PC-3 (cell line): ENCODE measurements around the gene TAC4.

ENCODE experiments used
- CTCF ChIP-seq: fragments of 300-600 bp; sonication (generic); conservative IDR thresholded peaks from 2 replicates; pipeline ENCODE4 v1.5.1; 2017; ENCODE audit warnings: antibody characterized with exemption, low read depth, mild to moderate bottlenecking, low read length
- EZH2phosphoT487 ChIP-seq: fragments of 300-600 bp; sonication (generic); IDR thresholded peaks from 2 replicates; pipeline ENCODE4 v1.6.1; 2018; ENCODE audit warnings: mild to moderate bottlenecking, antibody characterized with exemption, low read length, borderline replicate concordance

DNA sequence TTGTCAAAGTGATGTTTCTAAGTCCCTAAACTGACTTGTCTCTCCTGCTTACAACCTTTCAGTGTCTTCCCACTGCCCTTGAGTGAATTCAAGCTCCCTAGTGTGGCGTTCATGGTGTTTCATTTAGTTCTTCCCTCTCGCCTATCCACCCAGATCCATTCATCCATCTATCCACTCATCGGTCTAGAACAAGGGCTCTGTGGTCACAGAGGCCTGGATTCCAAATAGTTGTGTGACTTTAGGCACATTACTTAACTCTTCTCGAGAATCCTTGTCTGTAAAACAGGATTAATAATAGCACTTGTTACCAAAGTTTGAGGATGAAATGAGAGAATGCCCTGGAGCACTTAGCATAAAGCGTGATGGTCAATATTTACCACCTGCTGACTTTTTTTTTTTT lies 870 bp upstream of the TAC4 start:
- no peak for TF ChIP-seq CTCF
- no peak for TF ChIP-seq EZH2phosphoT487
